ENCODE data around the gene FGD1.

GRCh38 chrX:54427837-54428424 lies 68.1 kb downstream of the FGD1 start:
- TF ChIP-seq EZH2 (IDR thresholded peaks at IDR 0.05; ENCODE audit: low read depth, low read length, severe bottlenecking) (no peak), EP300 (IDR thresholded peaks at IDR 0.05; ENCODE audit: borderline replicate concordance in 1 of 2, low read depth in 2 of 2, low read length in 2 of 2) (no peak), RXRA (IDR thresholded peaks at IDR 0.05; ENCODE audit: insufficient read depth, low read depth, low read length) (no peak), ASH2L (IDR thresholded peaks at IDR 0.05; ENCODE audit: low read length) (no peak), CTCF (IDR thresholded peaks at IDR 0.05; ENCODE audit: control extremely low read depth in 1 of 3, insufficient read depth in 1 of 3, low read depth in 1 of 3, low read length in 3 of 3) (no peak), YY1 (IDR thresholded peaks at IDR 0.05; ENCODE audit: low read depth, low read length) (no peak), CBX8 (IDR thresholded peaks at IDR 0.05; ENCODE audit: borderline replicate concordance, low read depth, low read length) (no peak), SIX5 (IDR thresholded peaks at IDR 0.05; ENCODE audit: low read depth, low read length) (no peak), PHF8 (conservative IDR thresholded peaks at IDR 0.05; ENCODE audit: low read depth, low read length) (no peak), SP1 (IDR thresholded peaks at IDR 0.05; ENCODE audit: low read depth, low read length) (no peak), ZNF274 (IDR thresholded peaks at IDR 0.05; ENCODE audit: borderline replicate concordance, extremely low read depth, low read length) (no peak), E2F6 (IDR thresholded peaks at IDR 0.05) (no peak), TAF7 (optimal IDR thresholded peaks at IDR 0.05; ENCODE audit: borderline replicate concordance, low read depth, low read length) (no peak)
